ENCODE measurements around the gene SLC24A3. TPM values are rescaled to one million over a fixed set of nuclear protein-coding genes. Genes with fewer than 3 reads are reported as not detected.

SLC24A3 gene
- polyA plus RNA-seq, 12 donors: 10.9 to 35.4 (median 21.7) TPM; not detected in 1

GRCh38 chr20:19269737-19270340 is 57.4 kb downstream of the SLC24A3 start:
- DNase-seq: no peak

GRCh38 chr20:19271879-19272651 is 59.6 kb downstream of the SLC24A3 start:
- no peak for DNase-seq

- DNase-seq: no peak
These were observed 60.7 kb downstream of the SLC24A3 start for GRCh38 chr20:19272976-19273654.

GRCh38 chr20:19274001-19274400 is 61.6 kb downstream of the SLC24A3 start:
- no peak for DNase-seq

GRCh38 chr20:19274412-19275015 is 62.1 kb downstream of the SLC24A3 start:
- DNase-seq: peak; percentile 39

- DNase-seq: no peak
These were observed 62.7 kb downstream of the SLC24A3 start for GRCh38 chr20:19275038-19275629.

GRCh38 chr20:19275630-19276071 is 63.2 kb downstream of the SLC24A3 start:
- DNase-seq: peak; percentile 84

GRCh38 chr20:19277381-19277780 is 64.9 kb downstream of the SLC24A3 start:
- no peak for DNase-seq

GRCh38 chr20:19283490-19284025 is 71.1 kb downstream of the SLC24A3 start:
- DNase-seq: no peak

GRCh38 chr20:19284400-19285178 is 72.1 kb downstream of the SLC24A3 start:
- no peak for DNase-seq

GRCh38 chr20:19285436-19285835 is 73.0 kb downstream of the SLC24A3 start:
- DNase-seq: no peak

GRCh38 chr20:19288061-19288460 is 75.6 kb downstream of the SLC24A3 start:
- DNase-seq: no peak

- no peak for DNase-seq
These were observed 76.2 kb downstream of the SLC24A3 start for GRCh38 chr20:19288636-19289035.

- DNase-seq: no peak
These were observed 77.0 kb downstream of the SLC24A3 start for GRCh38 chr20:19289451-19289850.

GRCh38 chr20:19291024-19291817 is 78.8 kb downstream of the SLC24A3 start:
- no peak for DNase-seq

- no peak for DNase-seq
These were observed 79.3 kb downstream of the SLC24A3 start for GRCh38 chr20:19291818-19292132.

GRCh38 chr20:19292254-19292653 is 79.8 kb downstream of the SLC24A3 start:
- no peak for DNase-seq

- DNase-seq: no peak
These were observed 82.6 kb downstream of the SLC24A3 start for GRCh38 chr20:19295076-19295475.

GRCh38 chr20:19298652-19299051 is 86.2 kb downstream of the SLC24A3 start:
- no peak for DNase-seq

- DNase-seq: no peak
These were observed 88.0 kb downstream of the SLC24A3 start for GRCh38 chr20:19300395-19300794.
